ENCODE data around the gene TEKTIP1. TPM values are rescaled to one million over a fixed set of nuclear protein-coding genes. Genes with fewer than 3 reads are reported as not detected.
"Not testable (repeated sequence)": the region's sequence is repeated elsewhere in the genome, so short reads cannot be mapped to it uniquely, and the experiment has no call there.

The TEKTIP1 gene
- total RNA-seq, 1 experiment from 2014 or later: 1.3 TPM

- no peak overlapping the region for H2AK5ac ChIP-seq (ENCODE audit: insufficient read length, low read length)
- H3T11ph ChIP-seq (ENCODE audit: low read length): no peak overlapping the region
- TF ChIP-seq CTCF (conservative IDR thresholded peaks at IDR 0.05): no peak
- H4K20me1 ChIP-seq (ENCODE audit: control insufficient read depth, insufficient read depth, insufficient read length): no peaks in the 10 kb centered on the region
- H3K23me2 ChIP-seq (ENCODE audit: insufficient read length, low read depth, low read length, poor library complexity, severe bottlenecking): no peaks in the 10 kb centered on the region
- no peak overlapping the region for H3K9ac ChIP-seq (ENCODE audit: extremely low read depth, insufficient read length, low read length)
- H3K27me3 Mint-ChIP-seq (ENCODE audit: low read depth): peaks cover 33% of the 10 kb centered on the region
- no peak overlapping the region for H3K23ac ChIP-seq (ENCODE audit: insufficient read length, low read depth, low read length)
- no peak overlapping the region for H3K18ac ChIP-seq (ENCODE audit: insufficient read length, low read depth, low read length)
- H2BK5ac ChIP-seq (ENCODE audit: insufficient read length, low read length): no peak overlapping the region
- no peaks in the 10 kb centered on the region for H3K9me3 Mint-ChIP-seq
- H3K79me2 ChIP-seq (ENCODE audit: insufficient read depth, low read length): no peaks in the 10 kb centered on the region
- H3K27ac Mint-ChIP-seq: no peak overlapping the region; a peak in 1 of 7 replicates
- H3K79me1 ChIP-seq (ENCODE audit: insufficient read depth, low read depth, low read length, poor library complexity, severe bottlenecking): no peaks in the 10 kb centered on the region
- no peaks in the 10 kb centered on the region for H3K9me3 ChIP-seq (ENCODE audit: control insufficient read depth, low read depth, low read length)
- H4K5ac ChIP-seq (ENCODE audit: insufficient read length, low read depth, low read length): no peak overlapping the region
- no peak overlapping the region for H4K91ac ChIP-seq (ENCODE audit: insufficient read length, low read depth, low read length)
- no peak overlapping the region for H3K27ac ChIP-seq (ENCODE audit: insufficient read length, low read depth, low read length)
- H3K4me2 ChIP-seq (ENCODE audit: insufficient read depth, insufficient read length, low read length): no peak overlapping the region
- H2BK12ac ChIP-seq (ENCODE audit: insufficient read length, low read depth, low read length): no peak overlapping the region
- H3K4me3 Mint-ChIP-seq: no peak overlapping the region
- H2BK120ac ChIP-seq (ENCODE audit: low read depth, low read length, poor library complexity, severe bottlenecking): no peak overlapping the region
- DNase-seq: no peak
- H2BK15ac ChIP-seq (ENCODE audit: low read depth, low read length): no peak overlapping the region
- H3K4me1 Mint-ChIP-seq: no peaks in the 10 kb centered on the region
- H3K27me3 ChIP-seq (ENCODE audit: insufficient read depth, low read length): no peaks in the 10 kb centered on the region
- no peak overlapping the region for H4K8ac ChIP-seq (replicated peaks; ENCODE audit: insufficient read length, low read depth, low read length)
- no CpG with 5 or more reads among the region's 19 CpGs for WGBS (ENCODE audit: extremely low coverage, insufficient read length, low lambda C conversion rate)
- no peak overlapping the region for H3K14ac ChIP-seq (ENCODE audit: insufficient read depth, low read length)
- H3K4me1 ChIP-seq (ENCODE audit: insufficient read depth, low read length): no peaks in the 10 kb centered on the region
- no peak overlapping the region for H2AFZ ChIP-seq (ENCODE audit: low read length)
- no peak overlapping the region for H2BK20ac ChIP-seq (ENCODE audit: low read depth, low read length, poor library complexity, severe bottlenecking)
- no peak overlapping the region for H3K4ac ChIP-seq (ENCODE audit: low read depth, low read length)
- H3K56ac ChIP-seq (ENCODE audit: insufficient read length, low read depth, low read length): no peak overlapping the region
- no peaks in the 10 kb centered on the region for H3K36me3 Mint-ChIP-seq (ENCODE audit: insufficient read depth in 1 of 3, low read depth in 3 of 3)
Measured at GRCh38 chr19:3565139-3565538, 26.2 kb downstream of the TEKTIP1 start.

- H2BK20ac ChIP-seq (ENCODE audit: low read depth, low read length, poor library complexity, severe bottlenecking); H3K36me3 Mint-ChIP-seq (ENCODE audit: insufficient read depth in 1 of 3, low read depth in 3 of 3); H3K27me3 ChIP-seq (ENCODE audit: insufficient read depth, low read length); H3K27me3 Mint-ChIP-seq (ENCODE audit: low read depth); H3K23ac ChIP-seq (ENCODE audit: insufficient read length, low read depth, low read length); H3K14ac ChIP-seq (ENCODE audit: insufficient read depth, low read length); H3K18ac ChIP-seq (ENCODE audit: insufficient read length, low read depth, low read length); H3K4me3 Mint-ChIP-seq; H2BK15ac ChIP-seq (ENCODE audit: low read depth, low read length); H4K8ac ChIP-seq (replicated peaks; ENCODE audit: insufficient read length, low read depth, low read length); H3K79me2 ChIP-seq (ENCODE audit: insufficient read depth, low read length); H3K9ac ChIP-seq (ENCODE audit: extremely low read depth, insufficient read length, low read length); H3K4me2 ChIP-seq (ENCODE audit: insufficient read depth, insufficient read length, low read length); H3K56ac ChIP-seq (ENCODE audit: insufficient read length, low read depth, low read length); H4K5ac ChIP-seq (ENCODE audit: insufficient read length, low read depth, low read length); H2AK5ac ChIP-seq (ENCODE audit: insufficient read length, low read length); H2AFZ ChIP-seq (ENCODE audit: low read length); H3K27ac ChIP-seq (ENCODE audit: insufficient read length, low read depth, low read length); H3K4me1 Mint-ChIP-seq; H2BK5ac ChIP-seq (ENCODE audit: insufficient read length, low read length); H3K9me3 Mint-ChIP-seq; H3K79me1 ChIP-seq (ENCODE audit: insufficient read depth, low read depth, low read length, poor library complexity, severe bottlenecking); H2BK12ac ChIP-seq (ENCODE audit: insufficient read length, low read depth, low read length); H3K27ac Mint-ChIP-seq; H4K91ac ChIP-seq (ENCODE audit: insufficient read length, low read depth, low read length); H4K20me1 ChIP-seq (ENCODE audit: control insufficient read depth, insufficient read depth, insufficient read length); H3K23me2 ChIP-seq (ENCODE audit: insufficient read length, low read depth, low read length, poor library complexity, severe bottlenecking); H3K4me1 ChIP-seq (ENCODE audit: insufficient read depth, low read length); H3K9me3 ChIP-seq (ENCODE audit: control insufficient read depth, low read depth, low read length); H3T11ph ChIP-seq (ENCODE audit: low read length); H2BK120ac ChIP-seq (ENCODE audit: low read depth, low read length, poor library complexity, severe bottlenecking); H3K4ac ChIP-seq (ENCODE audit: low read depth, low read length); DNase-seq: not testable (repeated sequence)
- no CpG with 5 or more reads among the region's 11 CpGs for WGBS (ENCODE audit: extremely low coverage, insufficient read length, low lambda C conversion rate)
Measured at GRCh38 chr19:3570042-3570441, 31.1 kb downstream of the TEKTIP1 start.
